GM12878 (cell line): ENCODE measurements around the gene CASS4. TPM values are rescaled to one million over a fixed set of nuclear protein-coding genes. Genes with fewer than 3 reads are reported as not detected.

Experiments
- ATAC-seq: fragments of 200-7000 bp; cut with Tn5 transposase; 3 replicates; pipeline ENCODE4 v1.9.1; 2020; ENCODE audit warnings: mild to moderate bottlenecking, moderate library complexity
- BruUV-seq: library from RNA; stranded (reverse); fragments of 400-500 nt; replicated peaks from 2 replicates; lab custom pipeline; 2021; lab: Mats Ljungman, UMichigan
- CTCF ChIA-PET: fragments of 300-600 bp; sonication (Branson Sonifier 250); formaldehyde crosslinking; extraction: SDS; loops from one replicate; lab custom pipeline; 2021; ENCODE audit warnings: inconsistent platforms; lab: Yijun Ruan, JAX
- POLR2A ChIA-PET: fragments of 350-600 bp; formaldehyde crosslinking; extraction: SDS; loops from one replicate; lab custom pipeline; 2021; ENCODE audit warnings: inconsistent platforms; lab: Charles Lee
- RAD21 ChIA-PET: fragments of 300-600 bp; sonication (Branson Sonifier 250); formaldehyde crosslinking; loops from one replicate; lab custom pipeline; 2023; ENCODE audit warnings: antibody characterized with exemption; ENCODE audit not compliant: unreplicated experiment; lab: Charles Lee
- SMC1A ChIA-PET: fragments of 300-600 bp; sonication (Branson Sonifier 250); formaldehyde crosslinking; loops from one replicate; lab custom pipeline; 2023; ENCODE audit not compliant: unreplicated experiment, uncharacterized antibody; lab: Charles Lee
- DNase-seq: peaks from one replicate; pipeline ENCODE4 v3.0.0-alpha.2; 2011; ENCODE audit warnings: low read depth, low spot score
- FAIRE-seq: peaks from 3 replicates; lab custom pipeline; 2011; peaks lifted over from hg19 to GRCh38; lab: Jason Lieb, UNC
- H2AFZ ChIP-seq: 2 replicates; pipeline ENCODE4 v1.6.0; 2011; ENCODE audit warnings: low read depth, low read length, control low read depth; ENCODE audit not compliant: control insufficient read depth
- H3K27ac ChIP-seq: 2 replicates; pipeline ENCODE4 v1.5.1; 2011; ENCODE audit warnings: control low read depth; ENCODE audit not compliant: control insufficient read depth, insufficient read depth
- H3K27me3 ChIP-seq, 2 experiments: replicated peaks in 1 of 2; 2 replicates each; pipeline versions ENCODE4 v1.6.0 to v1.6.1; 2011; ENCODE audit warnings: low read length in 1 of 2; ENCODE audit not compliant: control insufficient read depth in 2 of 2, insufficient read depth in 2 of 2
- H3K36me3 ChIP-seq, 2 experiments: 2 replicates each; pipeline ENCODE4 v1.5.1; 2011; ENCODE audit warnings: low read length in 1 of 2; ENCODE audit not compliant: control insufficient read depth in 2 of 2, insufficient read depth in 2 of 2
- H3K4me1 ChIP-seq: 2 replicates; pipeline ENCODE4 v1.6.1; 2011; ENCODE audit warnings: mild to moderate bottlenecking, low read length, moderate library complexity, mixed read lengths; ENCODE audit not compliant: control insufficient read depth, insufficient read depth
- H3K4me2 ChIP-seq: 2 replicates; pipeline ENCODE4 v1.6.0; 2011; ENCODE audit warnings: control low read depth; ENCODE audit not compliant: control insufficient read depth, insufficient read depth
- H3K4me3 ChIP-seq: fragments of 200-600 bp; sonication (generic); 2 replicates; pipeline ENCODE4 v1.5.1; 2016
- H3K79me2 ChIP-seq: 2 replicates; pipeline ENCODE4 v1.6.0; 2011; ENCODE audit warnings: low read length; ENCODE audit not compliant: control insufficient read depth, insufficient read depth
- H3K9ac ChIP-seq: 2 replicates; pipeline ENCODE4 v1.8.0; 2011; ENCODE audit warnings: low read length, control low read depth, mixed read lengths; ENCODE audit not compliant: control insufficient read depth, insufficient read depth
- H3K9me3 ChIP-seq: replicated peaks from 3 replicates; pipeline ENCODE4 v1.5.1; 2011; ENCODE audit warnings: mild to moderate bottlenecking, low read length; ENCODE audit not compliant: control insufficient read depth, insufficient read depth
- H4K20me1 ChIP-seq: 2 replicates; pipeline ENCODE4 v1.6.0; 2011; ENCODE audit not compliant: control insufficient read depth, insufficient read depth
- CBX5 ChIP-seq: sonication (generic); IDR thresholded peaks from 2 replicates; pipeline ENCODE4 v1.6.1; 2016; ENCODE audit warnings: low read depth, moderate library complexity, mild to moderate bottlenecking, inconsistent platforms
- ETV6 ChIP-seq, 2 experiments: fragments of 450-650 bp in 1 of 2; IDR thresholded peaks in 1 of 2; conservative IDR thresholded peaks in 1 of 2; 2 replicates each; pipeline ENCODE4 v1.6.1; 2014; ENCODE audit warnings: antibody characterized with exemption in 1 of 2, borderline replicate concordance in 1 of 2, low read depth in 1 of 2, mild to moderate bottlenecking in 1 of 2, moderate library complexity in 1 of 2
- MTA3 ChIP-seq: IDR thresholded peaks from 2 replicates; pipeline ENCODE4 v1.6.1; 2012; ENCODE audit warnings: low read length, inconsistent platforms, borderline replicate concordance
- MXI1 ChIP-seq: fragments of 150-350 bp; IDR thresholded peaks from 2 replicates; pipeline ENCODE4 v1.6.1; 2011; ENCODE audit warnings: low read depth, mild to moderate bottlenecking, inconsistent platforms, low read length, improper control_type of control experiment
- NFYB ChIP-seq: IDR thresholded peaks from 2 replicates; pipeline ENCODE4 v1.6.1; 2011; ENCODE audit warnings: low read depth, mild to moderate bottlenecking, low read length, improper control_type of control experiment, moderate library complexity; ENCODE audit not compliant: insufficient read depth
- SMAD1 ChIP-seq: fragments of 450-650 bp; IDR thresholded peaks from 2 replicates; pipeline ENCODE4 v1.6.1; 2018; ENCODE audit warnings: mild to moderate bottlenecking, low read depth; ENCODE audit not compliant: partially characterized antibody
- STAT1 ChIP-seq: fragments of 450-650 bp; conservative IDR thresholded peaks from 2 replicates; pipeline ENCODE4 v1.6.1; 2014; ENCODE audit warnings: antibody characterized with exemption, mild to moderate bottlenecking
- ZNF24 ChIP-seq: fragments of 450-650 bp; IDR thresholded peaks from 2 replicates; pipeline ENCODE4 v1.6.1; 2017; ENCODE audit warnings: antibody characterized with exemption, mild to moderate bottlenecking
- whole genome bisulfite sequencing: methylation state at CpG from one replicate; pipeline ENCODE4 v1.1.6; 2016; ENCODE audit warnings: low lambda C conversion rate; ENCODE audit not compliant: insufficient replicate concordance, insufficient coverage; ENCODE audit errors: missing lambda C conversion rate; 5-methylcytosine and 5-hydroxymethylcytosine counted together
- in situ Hi-C: fragments of 300-500 bp; cut with MboI; formaldehyde crosslinking; loops from 9 replicates; pipeline ENCODE4 v1.14.3; 2018; ENCODE audit warnings: mixed read lengths
- intact Hi-C: fragments of 100-400 bp; cut with micrococcal nuclease; formaldehyde crosslinking; loops from one replicate; pipeline ENCODE4 v1.14.2; 2022; ENCODE audit not compliant: unreplicated experiment
- polyA plus RNA-seq, 11 experiments: library from polyadenylated mRNA; depleted of rRNA in 4 of 11; unstranded in 6 of 11; stranded (reverse) in 5 of 11; fragments of >200 nt; fragmentation: Nextera tagmentation in 4 of 11; fragmentation: Illumina TruSeq in 1 of 11; extraction: Ambion mirVana in 4 of 11; extraction: Trizol in 1 of 11; gene quantifications; 1 replicate in 1 of 11; 2 replicates in 10 of 11; pipeline versions ENCODE4 v1.2.1 to v1.2.3, GENCODE V29; 2011 to 2016; ENCODE audit warnings: inconsistent platforms in 2 of 11, missing spikeins in 2 of 11, low read depth in 1 of 11
- total RNA-seq, 4 experiments: library from RNA; depleted of rRNA in 3 of 4; stranded (reverse); fragments of >200 nt in 3 of 4; fragmentation: Illumina TruSeq in 1 of 4; extraction: Trizol in 1 of 4; gene quantifications; 2 replicates each; pipeline versions ENCODE4 v1.2.1 to v1.2.3, GENCODE V29; 2013 to 2021
- TF ChIP-seq, protein P1 (sequence below): fragments of 450-650 bp; formaldehyde crosslinking; IDR thresholded peaks from 2 replicates; pipeline ENCODE4 v1.4.0; 2022; ENCODE audit warnings: mild to moderate bottlenecking, moderate library complexity
- TF ChIP-seq, protein P2 (sequence below): fragments of 450-650 bp; formaldehyde crosslinking; IDR thresholded peaks from 2 replicates; pipeline ENCODE4 v1.4.0; 2020; ENCODE audit warnings: mild to moderate bottlenecking, moderate library complexity

Gene CASS4
- total and polyA plus RNA-seq, 10 of the 15 experiments (the other 5 are each of a cell fraction or from before 2014, with no cell fraction given), result 0.04 to 0.24 (median 0.11) TPM; not detected in 1

DNA sequence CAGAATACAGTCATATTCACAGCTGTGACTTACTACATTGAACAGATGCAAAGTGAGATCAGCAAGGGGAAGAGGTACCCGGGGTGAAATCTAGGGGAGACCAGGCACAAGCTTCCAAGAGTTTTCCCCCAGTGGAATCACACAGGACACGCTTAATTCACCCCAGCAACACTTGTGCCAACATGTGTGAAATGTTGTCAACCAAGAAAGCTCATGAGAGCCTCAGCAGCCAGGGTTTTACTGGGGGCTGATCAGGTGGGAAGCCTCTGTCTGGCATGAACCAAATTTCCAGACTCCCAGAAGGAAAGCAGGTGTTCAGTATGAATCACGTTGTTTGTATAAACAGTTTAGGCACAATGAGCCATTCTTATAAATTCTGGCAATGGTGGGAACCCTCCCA is 49.5 kb downstream of the CASS4 start (continued):
- TF ChIP-seq, protein P1, sequence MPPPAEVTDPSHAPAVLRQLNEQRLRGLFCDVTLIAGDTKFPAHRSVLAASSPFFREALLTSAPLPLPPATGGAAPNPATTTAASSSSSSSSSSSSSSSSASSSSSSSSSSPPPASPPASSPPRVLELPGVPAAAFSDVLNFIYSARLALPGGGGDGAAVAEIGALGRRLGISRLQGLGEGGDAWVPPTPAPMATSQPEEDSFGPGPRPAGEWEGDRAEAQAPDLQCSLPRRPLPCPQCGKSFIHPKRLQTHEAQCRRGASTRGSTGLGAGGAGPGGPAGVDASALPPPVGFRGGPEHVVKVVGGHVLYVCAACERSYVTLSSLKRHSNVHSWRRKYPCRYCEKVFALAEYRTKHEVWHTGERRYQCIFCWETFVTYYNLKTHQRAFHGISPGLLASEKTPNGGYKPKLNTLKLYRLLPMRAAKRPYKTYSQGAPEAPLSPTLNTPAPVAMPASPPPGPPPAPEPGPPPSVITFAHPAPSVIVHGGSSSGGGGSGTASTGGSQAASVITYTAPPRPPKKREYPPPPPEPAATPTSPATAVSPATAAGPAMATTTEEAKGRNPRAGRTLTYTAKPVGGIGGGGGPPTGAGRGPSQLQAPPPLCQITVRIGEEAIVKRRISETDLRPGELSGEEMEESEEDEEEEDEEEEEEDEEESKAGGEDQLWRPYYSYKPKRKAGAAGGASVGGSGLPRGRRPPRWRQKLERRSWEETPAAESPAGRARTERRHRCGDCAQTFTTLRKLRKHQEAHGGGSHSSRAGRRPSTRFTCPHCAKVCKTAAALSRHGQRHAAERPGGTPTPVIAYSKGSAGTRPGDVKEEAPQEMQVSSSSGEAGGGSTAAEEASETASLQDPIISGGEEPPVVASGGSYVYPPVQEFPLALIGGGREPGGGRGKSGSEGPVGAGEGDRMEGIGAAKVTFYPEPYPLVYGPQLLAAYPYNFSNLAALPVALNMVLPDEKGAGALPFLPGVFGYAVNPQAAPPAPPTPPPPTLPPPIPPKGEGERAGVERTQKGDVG (CRISPR knock-in tag), result no peak
- TF ChIP-seq CBX5 (no peak), ZNF24 (no peak), MTA3 (no peak), NFYB (no peak), MXI1 (no peak), SMAD1 (no peak)
- TF ChIP-seq, all 136 proteins: peak for 0

DNA sequence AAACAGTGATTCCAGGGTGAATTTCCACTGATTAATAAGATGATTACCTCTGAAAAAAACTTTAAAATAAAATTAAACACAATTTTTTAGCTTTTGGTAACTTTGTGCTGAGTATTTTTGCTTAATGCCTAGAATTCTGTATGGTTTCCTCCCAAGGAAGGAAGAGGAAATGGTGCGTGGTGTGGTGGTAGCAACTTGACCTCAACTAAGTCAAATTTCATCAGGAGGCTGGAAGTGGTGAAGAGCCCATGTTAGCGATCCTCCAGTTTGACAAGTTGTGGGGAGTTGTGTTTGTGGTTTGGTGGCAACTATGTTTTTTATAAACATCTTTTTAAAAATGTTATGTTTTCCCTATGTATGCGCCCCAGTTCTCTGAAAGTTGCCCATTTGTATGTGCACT is 51.4 kb downstream of the CASS4 start:
- Histone ChIP-seq H3K4me3 (no peak overlapping the region), H4K20me1 (no peaks in the 10 kb centered on the region), H3K27me3 (no peaks in the 10 kb centered on the region), H3K4me2 (no peak overlapping the region), H3K27ac (no peak overlapping the region), H3K79me2 (no peaks in the 10 kb centered on the region), H2AFZ (no peak overlapping the region), H3K4me1 (peaks cover 11% of the 10 kb centered on the region), H3K9me3 (no peaks in the 10 kb centered on the region), H3K9ac (no peak overlapping the region), H3K36me3 (no peaks in the 10 kb centered on the region)
- ChIA-PET CTCF (interaction anchor here (0.7 to 2.9 kb wide), 3 partner anchors 9 to 63 kb away, joined by 3 to 11 read pairs (median 10); no protein-coding TSS in a partner anchor), RAD21 (no interaction called here), POLR2A (interaction anchor here (0.6 kb wide), 1 partner anchor 51 kb away, joined by 4 read pairs; the partner anchor contains the start of gene CASS4), SMC1A (interaction anchor here (1.1 to 1.7 kb wide), 4 partner anchors 11 to 51 kb away, joined by 3 to 5 read pairs (median 4); partner anchors contain the start of gene CASS4)
- ATAC-seq, result no peak
- 43% methylated on average over 3 of the region's 3 CpGs for WGBS
- intact Hi-C loops (no loop called here), in situ Hi-C loops (no loop called here)
- no peak for TF ChIP-seq STAT1
- TF ChIP-seq, protein P2, sequence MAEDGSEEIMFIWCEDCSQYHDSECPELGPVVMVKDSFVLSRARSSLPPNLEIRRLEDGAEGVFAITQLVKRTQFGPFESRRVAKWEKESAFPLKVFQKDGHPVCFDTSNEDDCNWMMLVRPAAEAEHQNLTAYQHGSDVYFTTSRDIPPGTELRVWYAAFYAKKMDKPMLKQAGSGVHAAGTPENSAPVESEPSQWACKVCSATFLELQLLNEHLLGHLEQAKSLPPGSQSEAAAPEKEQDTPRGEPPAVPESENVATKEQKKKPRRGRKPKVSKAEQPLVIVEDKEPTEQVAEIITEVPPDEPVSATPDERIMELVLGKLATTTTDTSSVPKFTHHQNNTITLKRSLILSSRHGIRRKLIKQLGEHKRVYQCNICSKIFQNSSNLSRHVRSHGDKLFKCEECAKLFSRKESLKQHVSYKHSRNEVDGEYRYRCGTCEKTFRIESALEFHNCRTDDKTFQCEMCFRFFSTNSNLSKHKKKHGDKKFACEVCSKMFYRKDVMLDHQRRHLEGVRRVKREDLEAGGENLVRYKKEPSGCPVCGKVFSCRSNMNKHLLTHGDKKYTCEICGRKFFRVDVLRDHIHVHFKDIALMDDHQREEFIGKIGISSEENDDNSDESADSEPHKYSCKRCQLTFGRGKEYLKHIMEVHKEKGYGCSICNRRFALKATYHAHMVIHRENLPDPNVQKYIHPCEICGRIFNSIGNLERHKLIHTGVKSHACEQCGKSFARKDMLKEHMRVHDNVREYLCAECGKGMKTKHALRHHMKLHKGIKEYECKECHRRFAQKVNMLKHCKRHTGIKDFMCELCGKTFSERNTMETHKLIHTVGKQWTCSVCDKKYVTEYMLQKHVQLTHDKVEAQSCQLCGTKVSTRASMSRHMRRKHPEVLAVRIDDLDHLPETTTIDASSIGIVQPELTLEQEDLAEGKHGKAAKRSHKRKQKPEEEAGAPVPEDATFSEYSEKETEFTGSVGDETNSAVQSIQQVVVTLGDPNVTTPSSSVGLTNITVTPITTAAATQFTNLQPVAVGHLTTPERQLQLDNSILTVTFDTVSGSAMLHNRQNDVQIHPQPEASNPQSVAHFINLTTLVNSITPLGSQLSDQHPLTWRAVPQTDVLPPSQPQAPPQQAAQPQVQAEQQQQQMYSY (CRISPR knock-in tag), result no peak
- no peak for TF ChIP-seq ETV6 (conservative IDR thresholded peaks at IDR 0.05 in 1 of 2, IDR thresholded peaks at IDR 0.05 in 1 of 2; ENCODE audit: borderline replicate concordance in 1 of 2, low read depth in 1 of 2)
- no peak for DNase-seq
- no peak for FAIRE-seq
- no TSS peak for BruUV-seq
